ENCODE data around the gene TRPC3. TPM values are rescaled to one million over a fixed set of nuclear protein-coding genes. Genes with fewer than 3 reads are reported as not detected.

The TRPC3 gene
- 0.55 and 2.3 TPM in 2 replicates for total RNA-seq (2014; rRNA removed; shearing (Covaris generic))

DNA sequence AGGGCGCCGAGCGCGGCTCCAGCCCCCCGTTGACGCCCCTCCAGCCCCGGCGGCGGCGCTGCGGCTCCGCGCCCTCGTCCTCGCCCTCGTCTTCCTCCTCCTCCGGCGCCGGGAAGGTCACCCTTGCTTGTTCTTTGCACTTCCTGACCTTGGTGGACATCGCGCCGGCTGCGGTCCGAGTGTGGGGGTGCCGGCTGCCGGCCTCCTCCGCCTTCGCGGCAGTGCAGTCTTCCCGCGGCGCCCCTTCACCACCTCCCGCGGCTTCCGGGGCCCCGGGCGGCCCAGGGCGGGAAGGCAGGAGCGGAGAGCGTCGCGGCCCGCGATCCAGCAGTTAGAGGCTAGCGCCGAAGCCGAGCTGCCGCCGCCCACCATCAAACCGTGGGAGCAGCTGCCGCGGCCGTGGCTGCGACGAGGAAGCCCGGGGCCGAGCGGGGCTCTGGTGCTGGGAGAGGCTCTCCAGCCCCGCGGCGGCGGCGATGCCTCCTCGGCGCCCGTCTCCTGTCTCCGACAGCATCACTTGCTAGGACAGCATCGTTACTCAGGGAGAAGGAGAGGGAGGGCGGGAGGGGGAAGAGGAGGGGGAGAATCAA is at the start of gene TRPC3:
TRPC3 (minus strand) TSS at position 540 of the 590 bp plus-strand sequence; CDS start at position 160, 380 bp downstream.
- no peak for DNase-seq (ENCODE audit: low spot score)

DNA sequence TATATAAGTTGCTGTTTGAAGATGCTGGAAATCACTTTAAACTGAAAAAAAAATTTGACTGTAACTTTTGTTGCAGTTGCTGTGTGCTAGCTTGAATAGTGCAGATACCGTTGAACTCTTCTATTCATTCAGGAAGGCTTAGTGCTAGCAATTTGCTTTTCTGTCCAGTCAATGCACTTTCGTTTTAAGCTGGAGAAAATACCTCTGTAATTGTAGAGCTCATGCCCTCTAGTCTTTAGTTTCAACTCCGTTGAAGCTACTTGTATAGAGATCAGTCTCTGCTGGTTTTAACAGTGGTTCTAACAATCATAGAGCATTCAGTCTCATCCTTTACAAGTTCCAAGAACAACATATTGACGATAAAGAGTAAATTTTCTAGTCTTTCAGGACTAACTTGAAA is 49.0 kb upstream of the TRPC3 start:
- no peak for DNase-seq (ENCODE audit: low spot score)

DNA sequence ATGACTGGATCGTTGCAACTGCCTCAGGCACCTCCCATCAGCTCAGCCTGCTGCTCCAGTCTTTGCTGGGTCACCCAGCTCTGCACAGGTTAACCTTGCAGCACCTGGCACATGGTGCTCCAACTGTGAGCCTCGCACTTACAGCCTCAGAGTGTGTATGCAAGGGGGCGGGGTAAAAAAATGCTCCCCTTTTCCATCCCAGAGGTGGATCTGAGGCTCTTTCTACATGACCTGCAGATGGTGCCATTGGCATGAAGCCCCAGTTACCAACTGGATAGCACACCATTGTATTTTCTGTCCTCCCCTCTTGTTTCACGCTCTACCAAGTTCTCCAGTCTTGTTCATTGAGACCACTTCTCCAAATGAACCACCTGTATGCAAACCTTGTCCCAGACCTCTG is 46.2 kb upstream of the TRPC3 start:
- peak; percentile 8 for DNase-seq (ENCODE audit: low spot score)

DNA sequence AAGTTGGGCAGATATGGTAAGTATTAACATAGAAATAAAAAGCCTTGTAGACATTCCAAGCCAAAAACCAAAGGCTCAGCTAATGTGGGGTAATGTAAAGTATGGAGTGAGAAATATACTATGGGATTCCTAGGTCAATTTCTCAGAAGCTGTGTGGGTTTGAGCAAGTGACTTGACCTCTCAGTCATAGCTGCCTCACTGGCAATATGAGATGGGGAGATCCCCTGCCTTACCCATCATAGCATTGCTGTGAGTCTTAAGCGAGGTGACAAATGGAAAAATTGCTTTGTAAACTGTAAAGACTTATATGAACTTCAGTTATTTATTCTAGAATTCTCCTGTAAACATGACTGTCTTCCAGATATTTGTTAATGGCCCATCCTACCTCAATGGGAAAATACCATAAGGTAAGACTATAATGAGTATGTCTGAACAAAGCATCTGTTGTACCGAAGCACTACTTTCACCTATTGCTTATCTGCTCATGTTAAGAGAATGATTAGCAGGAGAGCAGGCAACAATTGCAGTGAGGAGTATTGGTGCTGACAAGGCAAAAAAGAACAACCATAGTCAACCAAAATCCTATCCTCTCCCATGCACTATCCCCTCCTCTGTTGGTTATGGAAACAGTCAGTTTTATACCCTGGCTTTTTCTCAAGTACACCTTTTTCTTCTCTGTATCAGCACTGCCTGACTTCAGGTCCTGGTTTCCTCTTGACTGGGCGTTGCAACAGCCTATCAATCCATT is 44.1 kb upstream of the TRPC3 start:
- no peak for DNase-seq (ENCODE audit: low spot score)

DNA sequence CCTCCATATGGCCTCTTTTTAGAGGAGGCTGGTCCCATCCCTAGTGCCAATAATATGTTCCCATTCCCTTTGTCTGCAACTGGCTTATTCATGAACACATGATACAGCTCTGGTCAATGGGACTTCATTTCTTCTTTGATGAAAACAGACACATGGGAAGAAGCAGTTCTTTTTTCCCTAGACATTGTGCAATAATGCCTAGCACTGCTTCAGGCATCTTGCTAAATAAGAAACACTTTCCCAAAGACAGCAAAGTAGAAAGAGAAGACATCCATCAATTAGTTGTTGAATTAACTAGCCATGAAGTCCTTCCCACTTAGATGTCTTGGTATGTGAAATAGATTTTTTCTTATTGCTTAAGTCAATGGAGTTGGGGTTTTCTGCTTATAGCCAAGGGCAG is 40.1 kb upstream of the TRPC3 start:
- no peak for DNase-seq (ENCODE audit: low spot score)

DNA sequence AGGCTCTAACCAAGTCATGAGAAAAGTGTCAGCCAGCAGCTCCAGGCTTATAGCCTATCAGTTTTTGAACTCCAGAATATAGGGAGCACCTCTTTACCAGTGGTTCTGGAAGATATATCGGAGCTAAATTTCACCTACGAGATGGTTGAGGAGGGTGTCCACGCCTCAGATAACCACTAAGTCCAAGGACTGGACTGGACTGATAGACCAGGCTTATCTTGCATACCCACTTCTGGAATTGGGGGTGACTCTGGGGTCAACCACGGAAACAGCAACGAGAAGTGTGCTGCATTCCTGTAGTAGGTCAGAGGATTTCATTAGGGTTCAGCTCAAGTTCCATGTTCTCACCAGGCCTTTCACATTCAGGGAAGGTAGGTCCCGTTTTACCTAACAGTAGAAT is 38.6 kb upstream of the TRPC3 start:
- DNase-seq (ENCODE audit: low spot score): no peak

DNA sequence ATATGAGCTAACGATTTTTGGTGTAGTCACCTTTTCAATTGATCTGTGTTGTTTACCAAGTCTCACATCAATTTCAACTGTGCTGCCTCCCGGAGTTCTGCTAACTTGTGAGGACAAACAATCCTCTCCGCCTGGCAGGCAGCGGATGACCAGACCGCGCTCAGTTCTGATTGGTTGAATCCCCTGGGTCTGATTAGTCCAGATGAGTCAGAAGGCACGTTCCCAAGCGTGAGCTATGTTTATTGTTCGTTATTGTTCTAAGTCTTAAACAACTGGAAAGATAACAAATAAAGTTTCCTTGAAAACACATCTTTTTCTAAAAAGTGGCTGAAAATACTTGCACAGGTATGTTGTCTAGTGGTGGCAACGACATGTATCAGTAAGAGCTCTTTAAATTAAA is 37.9 kb upstream of the TRPC3 start:
- peak; percentile 76 for DNase-seq (ENCODE audit: low spot score)

DNA sequence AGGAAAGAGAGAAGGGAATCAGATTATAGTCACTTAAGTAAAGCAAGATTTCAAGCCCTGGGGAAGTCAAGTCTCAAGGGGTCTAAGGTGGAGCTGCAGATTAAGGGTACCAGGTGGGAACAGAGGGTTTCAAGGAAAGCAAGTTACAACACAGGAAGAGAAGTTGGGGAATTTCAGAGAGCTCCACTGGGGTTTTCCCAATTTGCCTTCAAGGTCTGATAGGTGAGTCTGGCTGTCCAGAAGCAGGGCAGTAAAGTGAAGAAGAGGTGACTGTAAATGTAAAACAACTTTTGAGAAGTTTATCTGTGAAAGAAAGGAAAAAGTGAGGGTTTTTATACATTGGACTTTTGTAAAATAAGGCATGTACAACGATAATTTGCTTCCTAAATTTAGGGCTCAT is 37.1 kb upstream of the TRPC3 start:
- no peak for DNase-seq (ENCODE audit: low spot score)

DNA sequence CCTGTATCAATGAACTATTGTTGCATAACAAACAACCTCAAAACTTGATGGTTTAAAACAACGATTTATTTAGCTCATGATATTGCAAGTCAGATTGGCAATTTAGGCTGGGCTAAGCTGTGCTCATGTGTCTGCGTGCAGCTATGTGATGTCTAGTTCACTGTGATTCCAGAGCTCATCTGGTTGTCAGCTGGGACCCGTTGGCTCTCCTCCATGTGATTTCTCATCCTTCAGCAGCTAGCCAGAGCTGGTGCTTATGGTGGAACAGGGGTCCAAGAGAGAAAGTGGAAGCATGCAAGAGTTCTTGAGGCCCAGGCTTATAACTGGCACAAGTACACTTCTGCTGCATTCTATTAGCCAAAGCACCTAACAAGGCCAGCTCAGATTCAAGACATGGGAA is 28.8 kb upstream of the TRPC3 start:
- DNase-seq (ENCODE audit: low spot score): no peak

DNA sequence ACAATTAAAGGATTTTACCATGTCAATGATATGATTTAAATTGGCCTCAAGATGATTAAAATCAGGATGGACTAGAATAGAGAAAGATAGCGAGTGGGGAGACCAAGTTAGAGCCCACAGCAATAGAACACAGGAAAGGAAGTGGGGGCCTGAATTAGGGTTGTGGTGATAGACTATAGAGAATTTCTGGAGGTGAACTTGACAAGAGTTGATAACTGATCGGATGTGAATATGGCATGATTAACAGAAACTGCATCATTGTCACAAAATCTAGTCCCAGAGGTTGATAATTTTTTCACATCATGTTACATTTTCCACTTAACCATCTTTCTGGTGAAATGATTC is 26.3 kb upstream of the TRPC3 start:
- no peak for DNase-seq (ENCODE audit: low spot score)

DNA sequence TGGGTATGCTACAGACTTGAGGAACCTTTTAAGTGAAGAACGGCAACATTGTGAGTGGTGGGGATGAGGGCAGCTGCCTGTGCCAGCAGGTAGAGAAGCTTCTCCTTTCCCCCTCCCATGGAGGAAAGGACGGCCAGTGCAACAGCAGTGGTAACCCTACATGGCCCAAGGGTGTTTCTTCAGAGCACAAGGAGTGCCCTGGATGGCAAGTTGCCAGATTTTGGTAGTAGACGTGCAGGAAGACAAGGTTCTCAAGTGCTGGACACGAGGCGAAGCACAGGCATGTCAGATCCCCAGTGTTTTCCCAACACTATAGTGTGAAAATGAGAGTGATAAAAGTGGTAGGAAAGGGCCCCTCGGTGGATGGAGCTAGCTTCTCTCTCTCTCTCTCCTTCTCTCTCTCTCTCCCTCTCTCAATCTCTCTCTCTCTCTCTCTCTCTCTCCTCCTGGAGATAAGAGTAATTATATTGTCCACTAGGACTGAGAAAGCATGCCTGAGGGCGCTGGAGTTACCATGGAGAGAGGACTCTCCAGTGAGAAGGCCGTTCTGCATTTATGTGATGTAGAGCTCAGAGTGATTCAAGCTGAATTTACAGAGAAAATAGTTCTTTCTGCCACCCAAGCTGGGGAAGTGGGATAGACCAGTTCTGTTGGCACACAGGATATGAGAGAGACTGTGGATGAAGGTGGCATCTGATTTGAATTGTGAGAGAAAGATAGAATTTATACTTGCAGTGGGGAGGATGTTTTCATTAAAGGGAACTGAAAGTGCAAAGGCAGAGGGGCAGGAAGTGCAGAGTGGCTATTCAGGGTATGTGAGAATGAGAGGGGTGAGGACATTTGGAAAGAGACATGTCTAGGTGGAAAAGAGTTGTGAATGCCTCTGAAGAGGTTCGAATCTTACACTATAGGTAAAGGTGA is 25.7 kb upstream of the TRPC3 start:
- DNase-seq (ENCODE audit: low spot score): no peak

DNA sequence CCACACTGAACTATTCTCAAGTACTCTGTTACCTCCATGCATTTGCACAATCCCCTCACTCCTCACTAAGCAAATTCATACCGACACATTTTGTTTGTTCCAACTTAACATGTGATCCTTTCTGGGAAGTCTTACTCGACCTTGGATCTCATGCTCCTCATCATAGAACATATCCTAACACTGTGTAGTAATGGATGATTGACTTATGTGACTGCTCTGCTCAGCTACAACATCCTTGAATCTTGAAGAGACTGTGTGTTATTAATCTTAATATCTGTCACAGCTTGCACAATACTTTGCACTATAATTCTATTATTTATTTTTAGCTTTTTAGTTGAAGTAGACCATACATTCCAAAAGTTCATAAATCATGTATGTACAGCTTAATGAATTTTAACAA is 23.9 kb upstream of the TRPC3 start:
- DNase-seq (ENCODE audit: low spot score): no peak

DNA sequence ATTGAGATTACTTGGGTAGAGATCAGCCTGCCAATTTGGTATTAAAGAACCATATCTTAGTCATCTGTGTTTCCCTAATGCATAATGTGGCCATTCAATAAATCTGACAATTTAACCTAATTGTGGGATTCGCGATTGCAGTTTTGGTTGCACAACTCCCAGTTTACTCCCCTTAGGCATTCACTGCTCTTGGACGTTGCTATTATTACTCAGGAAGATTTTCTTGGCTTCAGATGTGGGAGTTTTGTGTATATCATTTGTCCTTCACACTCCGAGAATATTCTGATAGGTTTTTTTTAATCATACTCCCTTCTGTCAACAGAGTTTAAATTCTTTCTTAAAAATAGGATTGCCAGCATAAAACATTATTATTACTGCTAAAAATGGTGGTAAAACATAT is 22.0 kb upstream of the TRPC3 start:
- no peak for DNase-seq (ENCODE audit: low spot score)

DNA sequence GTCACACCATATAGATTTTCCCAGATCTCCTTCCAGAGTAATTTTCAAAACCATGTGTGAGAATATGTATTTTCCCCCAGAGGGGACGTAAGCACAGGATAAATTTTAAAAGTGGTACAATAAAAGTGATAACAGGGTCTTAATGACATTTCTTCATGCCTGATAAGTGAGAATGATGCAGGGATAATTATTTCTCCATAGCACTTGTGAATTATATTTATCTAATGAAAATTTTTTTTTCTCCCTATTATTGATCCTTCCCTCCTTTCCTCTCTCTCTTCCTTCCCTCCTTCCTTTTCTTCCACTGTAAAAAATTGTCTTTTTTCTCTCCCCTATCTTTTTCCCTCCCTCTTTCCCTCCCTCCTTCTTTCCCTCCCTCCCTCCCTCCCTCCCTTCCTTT is 17.0 kb upstream of the TRPC3 start:
- no peak for DNase-seq (ENCODE audit: low spot score)

DNA sequence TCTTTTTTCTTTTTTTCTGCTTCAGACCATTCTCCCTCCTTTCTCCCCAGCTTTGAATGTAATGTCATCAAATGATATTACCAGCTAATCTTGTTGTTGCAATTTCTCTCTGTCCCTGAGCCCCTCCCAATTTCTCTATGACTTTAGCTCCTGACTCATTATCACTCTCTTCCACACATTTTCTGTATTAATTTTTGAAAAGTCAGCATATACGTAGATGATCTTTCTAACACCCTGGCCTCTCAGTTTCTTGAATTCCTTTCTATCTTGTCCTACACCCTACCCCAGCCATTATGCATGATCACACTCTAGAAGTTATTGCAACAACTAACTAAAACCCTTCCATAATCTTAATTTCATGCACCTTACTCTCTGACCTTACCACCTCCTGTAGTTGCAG is 13.1 kb upstream of the TRPC3 start:
- no peak for DNase-seq (ENCODE audit: low spot score)

DNA sequence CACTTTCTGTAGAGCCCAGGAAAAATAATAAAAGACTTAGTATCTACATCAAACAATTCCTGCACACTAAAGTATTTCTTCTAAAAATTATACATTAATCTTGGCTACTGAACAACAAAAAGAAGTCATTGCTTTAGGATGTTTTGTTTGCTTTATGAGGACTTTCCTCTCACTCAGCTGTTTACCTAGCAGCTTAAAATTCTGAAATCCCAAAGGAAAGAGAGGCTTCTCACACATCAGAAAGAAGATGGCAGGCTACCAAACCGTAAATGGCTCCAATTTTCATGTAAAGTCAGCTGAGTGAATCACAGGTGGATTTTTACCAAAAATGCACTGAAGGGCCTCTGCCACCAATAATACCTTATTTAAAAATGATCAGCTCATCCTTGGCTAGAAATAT is 9.0 kb upstream of the TRPC3 start:
- no peak for DNase-seq (ENCODE audit: low spot score)

DNA sequence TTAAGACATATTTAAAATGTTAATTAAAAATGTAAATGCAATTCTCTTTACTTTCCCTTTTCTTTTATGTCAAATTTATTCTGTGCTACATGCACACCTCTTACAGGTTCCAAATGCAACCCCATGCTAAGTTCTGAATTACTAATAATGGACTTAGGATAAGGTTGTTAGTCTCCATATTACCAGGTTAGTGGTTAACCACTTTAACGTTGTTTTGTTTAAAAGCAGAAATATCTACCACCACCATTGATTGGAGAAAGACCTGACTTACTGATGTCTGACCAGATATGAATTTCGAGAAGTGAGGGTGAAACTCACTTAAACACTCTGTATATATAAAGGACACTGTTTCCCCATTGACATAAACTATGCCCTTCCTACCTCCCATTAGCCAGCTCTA is 6.9 kb upstream of the TRPC3 start:
- DNase-seq (ENCODE audit: low spot score): no peak

DNA sequence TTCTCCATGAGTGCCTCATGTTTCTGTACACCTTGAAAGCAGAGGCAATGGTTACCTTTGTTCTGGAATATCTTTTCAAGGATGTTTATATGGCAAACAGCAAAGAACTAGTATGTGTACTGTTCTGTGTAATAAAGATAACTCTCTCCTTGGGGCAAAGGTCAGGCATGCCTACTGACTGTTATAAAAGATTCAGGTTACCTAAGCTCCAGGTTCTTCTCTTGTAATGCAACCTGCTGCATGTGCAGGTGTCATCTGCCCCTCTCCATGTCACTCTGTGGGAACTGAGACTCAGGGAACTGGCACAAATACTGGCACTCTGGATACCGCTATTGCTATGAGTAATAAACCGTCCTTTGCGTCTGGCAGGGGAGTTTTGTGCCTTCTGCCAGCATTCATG is 5.4 kb upstream of the TRPC3 start:
- DNase-seq (ENCODE audit: low spot score): no peak

DNA sequence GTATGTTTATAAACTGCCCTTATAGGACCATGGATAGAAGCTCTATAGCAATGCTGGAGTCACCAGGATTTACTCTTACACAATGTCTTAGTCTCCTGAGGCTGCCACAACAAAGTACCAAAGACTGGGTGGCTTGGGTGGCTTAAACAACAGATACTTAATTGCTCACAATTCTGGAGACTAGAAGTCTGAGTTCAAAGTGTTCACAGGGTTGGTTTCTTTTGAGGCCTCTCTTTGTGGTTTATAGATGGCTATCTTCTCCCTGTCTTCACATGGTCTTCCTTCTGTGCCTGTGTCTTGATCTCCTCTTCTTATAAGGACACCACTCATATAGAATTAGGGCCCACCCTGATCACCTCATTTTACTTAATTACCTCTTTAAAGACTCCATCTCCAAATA is 2.0 kb upstream of the TRPC3 start:
- DNase-seq (ENCODE audit: low spot score): no peak

DNA sequence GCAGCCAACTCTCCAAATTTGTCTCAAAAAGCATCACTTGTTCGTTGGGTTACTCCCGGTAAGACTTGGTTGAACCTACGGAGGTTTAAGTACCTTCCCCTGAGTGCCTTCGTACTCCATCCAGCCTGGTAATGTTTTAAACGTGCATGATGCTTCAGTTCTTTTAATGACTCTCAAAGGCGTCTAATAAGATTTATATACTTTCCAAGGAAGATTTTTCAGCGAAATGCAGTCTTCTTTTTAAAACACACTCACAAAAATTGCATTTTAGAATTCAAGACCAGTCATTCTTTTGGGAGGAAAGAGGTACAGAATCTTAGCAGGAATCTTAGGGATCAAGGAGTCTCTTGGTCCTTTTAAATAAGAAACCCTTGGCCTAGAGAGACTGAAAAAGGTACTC is 430 bp upstream of the TRPC3 start:
- no peak for DNase-seq (ENCODE audit: low spot score)

DNA sequence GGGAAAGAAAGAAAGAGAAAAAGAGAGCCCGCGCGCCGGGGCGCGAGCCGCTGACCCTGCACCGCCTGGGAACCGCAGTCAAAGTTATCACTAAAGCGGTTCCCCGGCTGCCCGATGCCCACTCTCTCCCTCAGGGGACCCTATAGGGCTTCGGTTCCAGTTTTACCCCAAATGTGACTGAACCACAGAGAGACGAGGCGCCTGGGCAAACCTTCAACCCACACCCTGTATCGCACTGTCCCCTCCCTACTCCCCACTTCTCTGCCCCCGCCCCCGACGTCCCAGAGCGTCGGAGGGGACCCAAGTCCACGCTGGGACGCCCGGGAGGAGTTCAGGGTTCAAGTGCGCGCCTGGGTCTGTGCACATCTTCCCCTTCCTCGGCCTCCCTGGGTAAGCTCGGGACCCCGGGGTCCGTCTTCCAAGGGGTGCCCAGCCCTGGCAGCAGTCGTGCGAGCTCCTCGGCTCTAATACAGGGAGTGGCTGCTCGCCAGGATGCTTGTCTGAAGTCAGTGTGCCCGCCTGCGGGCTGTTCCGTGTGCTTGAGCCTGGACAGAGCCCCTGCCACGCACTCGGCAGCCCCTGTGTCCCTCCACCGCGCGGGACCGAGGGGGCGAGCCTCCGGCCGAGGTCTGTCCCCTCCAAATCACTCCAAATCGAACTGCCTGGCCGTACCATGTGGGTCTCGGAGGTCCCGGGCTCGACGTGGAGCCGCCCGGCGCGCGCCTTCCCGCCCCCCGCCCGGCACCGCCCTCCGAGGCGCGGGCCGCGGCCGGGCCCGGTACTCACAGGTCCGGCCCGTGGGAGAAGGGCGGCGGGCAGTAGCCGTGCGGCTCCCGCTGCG is 960 bp downstream of the TRPC3 start:
- peak; percentile 10 for DNase-seq (ENCODE audit: low spot score)

DNA sequence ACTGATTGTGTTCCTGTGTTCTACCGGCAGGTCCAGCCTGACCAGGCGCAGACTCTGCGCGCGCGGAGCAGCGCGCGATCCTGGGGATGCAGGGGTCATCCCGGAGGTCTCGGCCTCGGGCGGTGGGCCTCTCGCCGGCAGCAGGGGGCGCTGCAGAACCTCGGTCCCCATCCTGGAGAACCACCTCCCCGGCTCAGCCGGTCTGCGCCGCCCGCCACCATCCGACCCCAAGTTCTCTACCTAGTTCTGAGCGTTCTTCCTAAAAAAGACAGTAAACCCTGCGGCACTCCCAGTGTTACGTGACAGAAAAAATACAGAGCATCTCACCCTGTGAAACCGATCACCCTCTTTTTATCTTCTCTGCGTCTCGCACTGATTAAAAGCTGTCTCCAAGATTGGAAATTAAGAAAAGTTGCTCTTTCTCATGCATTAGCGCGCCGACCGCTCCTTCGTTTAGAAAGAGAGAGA is 1.6 kb downstream of the TRPC3 start:
- peak; percentile 50 for DNase-seq (ENCODE audit: low spot score)

Measured in H4 (cell line).